ENCODE measurements around the gene SMYD4. TPM values are rescaled to one million over a fixed set of nuclear protein-coding genes. Genes with fewer than 3 reads are reported as not detected.
"Not testable (repeated sequence)": the region's sequence is repeated elsewhere in the genome, so short reads cannot be mapped to it uniquely, and the experiment has no call there.

SMYD4 gene
- total RNA-seq, 1 experiment from 2014 or later = 32.1 TPM

DNA sequence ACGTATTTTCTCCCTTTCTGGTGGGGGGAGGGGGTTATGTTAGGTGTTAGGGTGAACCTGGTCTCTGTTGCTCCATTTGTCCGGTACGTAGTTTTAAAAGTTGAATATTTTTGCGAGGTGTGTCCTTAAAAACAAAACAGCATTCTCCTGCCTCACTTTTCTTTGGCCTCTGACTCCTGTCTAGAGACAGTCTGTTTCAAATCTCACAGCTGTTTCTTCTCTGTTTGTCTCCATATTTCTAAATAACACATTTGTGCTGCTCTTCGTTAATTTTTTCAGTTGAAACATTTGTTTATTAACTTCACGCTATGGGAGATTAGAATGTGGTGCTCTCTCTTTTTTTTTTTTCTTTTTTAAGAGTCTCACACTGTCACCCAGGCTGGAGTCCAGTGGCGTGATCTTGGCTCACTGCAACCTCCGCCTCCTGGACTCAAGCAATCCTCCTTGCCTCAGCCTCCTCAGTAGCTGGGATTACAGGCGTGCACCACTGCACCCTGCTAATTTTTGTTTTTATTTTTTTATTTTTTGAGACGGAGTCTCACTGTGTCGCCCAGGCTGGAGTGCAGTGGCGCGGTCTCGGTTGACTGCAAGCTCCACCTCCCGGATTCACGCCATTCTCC lies 31.8 kb upstream of the SMYD4 start:
- DNase-seq = no peak
- Mint-ChIP-seq H3K9me3 (ENCODE audit: unreplicated experiment) (no peaks in the 10 kb centered on the region), H3K4me1 (ENCODE audit: low read depth, unreplicated experiment) (peaks cover under 1% of the 10 kb centered on the region), H3K27me3 (ENCODE audit: insufficient read depth, unreplicated experiment) (no peaks in the 10 kb centered on the region), H3K4me3 (ENCODE audit: unreplicated experiment) (no peak overlapping the region), H3K27ac (ENCODE audit: unreplicated experiment) (no peak overlapping the region), H3K36me3 (ENCODE audit: insufficient read depth, unreplicated experiment) (peaks cover 50% of the 10 kb centered on the region)
- ChIA-PET CTCF (no interaction called here), POLR2A (interaction anchor here (0.5 kb wide), 1 partner anchor 194 kb away, joined by 5 read pairs; no protein-coding TSS in a partner anchor)
- H3K4me3 ChIP-seq (ENCODE audit: low read depth, low read length) = no peak overlapping the region
- no peaks in the 10 kb centered on the region for H3K4me1 ChIP-seq
- peaks cover 2% of the 10 kb centered on the region; the same call in 1 of the 2 replicates for H3K36me3 ChIP-seq (ENCODE audit: control insufficient read depth, insufficient read depth, low read length)
- H3K27me3 ChIP-seq (replicated peaks; ENCODE audit: control insufficient read depth, insufficient read depth, low read length) = no peaks in the 10 kb centered on the region
- intact Hi-C loops (cut with micrococcal nuclease; ENCODE audit: unreplicated experiment) = loop anchor here (10.0 kb wide), 1 partner anchor 147 kb away; the partner anchor contains the start of gene TLCD2
- no TSS peak for BruUV-seq (replicated peaks)
- no peaks in the 10 kb centered on the region for H3K9me3 ChIP-seq
- no peak for TF ChIP-seq CTCF (IDR thresholded peaks at IDR 0.05; ENCODE audit: insufficient read depth in 1 of 2, low read depth in 1 of 2, low read length in 1 of 2, severe bottlenecking in 1 of 2, unreplicated experiment in 1 of 2)

- POLR2A ChIA-PET = no interaction called here
- Histone ChIP-seq H3K4me1 (no peaks in the 10 kb centered on the region), H3K4me3 (ENCODE audit: low read depth, low read length) (no peak overlapping the region), H3K36me3 (ENCODE audit: control insufficient read depth, insufficient read depth, low read length) (peaks cover 2% of the 10 kb centered on the region; the same call in 1 of the 2 replicates), H3K9me3 (no peaks in the 10 kb centered on the region), H3K27me3 (replicated peaks; ENCODE audit: control insufficient read depth, insufficient read depth, low read length) (no peaks in the 10 kb centered on the region)
- Mint-ChIP-seq H3K27ac (ENCODE audit: unreplicated experiment) (no peak overlapping the region), H3K4me3 (ENCODE audit: unreplicated experiment) (no peak overlapping the region), H3K9me3 (ENCODE audit: unreplicated experiment) (no peaks in the 10 kb centered on the region), H3K36me3 (ENCODE audit: insufficient read depth, unreplicated experiment) (peaks cover 53% of the 10 kb centered on the region), H3K4me1 (ENCODE audit: low read depth, unreplicated experiment) (no peaks in the 10 kb centered on the region), H3K27me3 (ENCODE audit: insufficient read depth, unreplicated experiment) (no peaks in the 10 kb centered on the region)
- TF ChIP-seq CTCF (IDR thresholded peaks at IDR 0.05; ENCODE audit: insufficient read depth in 1 of 2, low read depth in 1 of 2, low read length in 1 of 2, severe bottlenecking in 1 of 2, unreplicated experiment in 1 of 2) = no peak
- CTCF ChIA-PET = no interaction called here
- intact Hi-C loops (cut with micrococcal nuclease; ENCODE audit: unreplicated experiment) = loop anchor here (10.0 kb wide), 1 partner anchor 146 kb away; the partner anchor contains the start of gene TLCD2
- DNase-seq = no peak
- no TSS peak for BruUV-seq (replicated peaks)
Observed at GRCh38 chr17:1860978-1861377, 31.3 kb upstream of the SMYD4 start.

GRCh38 chr17:1856462-1856861 lies 26.8 kb upstream of the SMYD4 start:
- H3K9me3 ChIP-seq; H3K27me3 ChIP-seq (replicated peaks; ENCODE audit: control insufficient read depth, insufficient read depth, low read length); intact Hi-C loops (cut with micrococcal nuclease; ENCODE audit: unreplicated experiment); H3K4me3 Mint-ChIP-seq (ENCODE audit: unreplicated experiment); H3K9me3 Mint-ChIP-seq (ENCODE audit: unreplicated experiment); H3K4me3 ChIP-seq (ENCODE audit: low read depth, low read length); CTCF ChIA-PET; H3K4me1 ChIP-seq; BruUV-seq (replicated peaks); DNase-seq; H3K36me3 ChIP-seq (ENCODE audit: control insufficient read depth, insufficient read depth, low read length); POLR2A ChIA-PET; H3K27ac Mint-ChIP-seq (ENCODE audit: unreplicated experiment); H3K27me3 Mint-ChIP-seq (ENCODE audit: insufficient read depth, unreplicated experiment): not testable (repeated sequence)
- peaks cover 13% of the 10 kb centered on the region for H3K4me1 Mint-ChIP-seq (ENCODE audit: low read depth, unreplicated experiment)
- H3K36me3 Mint-ChIP-seq (ENCODE audit: insufficient read depth, unreplicated experiment) = peaks cover 86% of the 10 kb centered on the region

Data from Caco-2 (cell line).